H1 (cell line): ENCODE measurements around the gene DYNC1H1. TPM values are rescaled to one million over a fixed set of nuclear protein-coding genes. Genes with fewer than 3 reads are reported as not detected.

Experiments used
- CHD7 ChIP-seq: fragments of 300-600 bp; sonication (generic); IDR thresholded peaks from 2 replicates; pipeline ENCODE4 v1.7.1; 2012; ENCODE audit warnings: low read length, moderate library complexity, mild to moderate bottlenecking, inconsistent platforms; ENCODE audit not compliant: insufficient replicate concordance
- POU5F1 ChIP-seq: IDR thresholded peaks from 2 replicates; pipeline ENCODE4 v1.6.1; 2011; ENCODE audit warnings: low read depth, mild to moderate bottlenecking, low read length, moderate library complexity
- TBP ChIP-seq: IDR thresholded peaks from 2 replicates; pipeline ENCODE4 v1.6.1; 2011; ENCODE audit warnings: low read depth, low read length, improper control_type of control experiment
- YY1 ChIP-seq: IDR thresholded peaks from 2 replicates; pipeline ENCODE4 v1.6.1; 2011; ENCODE audit warnings: low read depth, mild to moderate bottlenecking, low read length
- ZNF274 ChIP-seq: IDR thresholded peaks from 2 replicates; pipeline ENCODE4 v1.7.0; 2012; ENCODE audit warnings: low read length, borderline replicate concordance; ENCODE audit errors: extremely low read depth
- polyA plus RNA-seq, 7 experiments: library from polyadenylated mRNA; depleted of rRNA in 3 of 7; stranded (reverse) in 5 of 7; unstranded in 2 of 7; fragments of >200 nt in 5 of 7; fragments of 200-250 nt in 2 of 7; gene quantifications; 1 replicate in 5 of 7; 2 replicates in 1 of 7; 4 replicates in 1 of 7; pipeline versions ENCODE4 v1.2.1 to v1.2.3, GENCODE V29; 2011 to 2013; ENCODE audit warnings: missing spikeins in 2 of 7, mixed read lengths in 2 of 7
- total RNA-seq: library from RNA; stranded (reverse); fragmentation: NEBNext Ultra II Directional; extraction: Animal tissue kit (Norgen Biotek cat#: 25700); gene quantifications from 2 replicates; pipeline ENCODE4 v1.2.1, GENCODE V29; 2021

Gene DYNC1H1
- total and polyA plus RNA-seq, 2 of the 8 experiments (the other 6 are each of a cell fraction or from before 2014, with no cell fraction given): 238 to 387 TPM

- TF ChIP-seq CHD7: no peak
- TF ChIP-seq TBP: no peak
- no peak for TF ChIP-seq ZNF274
- no peak for TF ChIP-seq POU5F1
- TF ChIP-seq YY1: no peak
Observed at GRCh38 chr14:102043251-102044025, 79.1 kb downstream of the DYNC1H1 start (continued).
